Renal pelvis (tissue), 4 donors: ENCODE results near the gene TSPAN2. TPM values are rescaled to one million over a fixed set of nuclear protein-coding genes. Genes with fewer than 3 reads are reported as not detected.
A peak's percentile ranks its signal among the peaks of the same experiment; 100 is the strongest.

ENCODE experiments used
- DNase-seq: peaks from one replicate; pipeline ENCODE4 v3.0.0-alpha.2; 2013
- polyA plus RNA-seq, 3 donors: library from polyadenylated mRNA; unstranded; fragments of 120-200 nt; gene quantifications; one replicate each; pipeline ENCODE4 v1.2.1, GENCODE V29; 2013; ENCODE audit not compliant: insufficient read length in 3 of 3

The TSPAN2 gene
- polyA plus RNA-seq, 3 donors, result 33.9 to 45.1 (median 34.6) TPM

GRCh38 chr1:115077984-115078330, 11.3 kb downstream of the TSPAN2 start:
- DNase-seq, result no peak

DNA sequence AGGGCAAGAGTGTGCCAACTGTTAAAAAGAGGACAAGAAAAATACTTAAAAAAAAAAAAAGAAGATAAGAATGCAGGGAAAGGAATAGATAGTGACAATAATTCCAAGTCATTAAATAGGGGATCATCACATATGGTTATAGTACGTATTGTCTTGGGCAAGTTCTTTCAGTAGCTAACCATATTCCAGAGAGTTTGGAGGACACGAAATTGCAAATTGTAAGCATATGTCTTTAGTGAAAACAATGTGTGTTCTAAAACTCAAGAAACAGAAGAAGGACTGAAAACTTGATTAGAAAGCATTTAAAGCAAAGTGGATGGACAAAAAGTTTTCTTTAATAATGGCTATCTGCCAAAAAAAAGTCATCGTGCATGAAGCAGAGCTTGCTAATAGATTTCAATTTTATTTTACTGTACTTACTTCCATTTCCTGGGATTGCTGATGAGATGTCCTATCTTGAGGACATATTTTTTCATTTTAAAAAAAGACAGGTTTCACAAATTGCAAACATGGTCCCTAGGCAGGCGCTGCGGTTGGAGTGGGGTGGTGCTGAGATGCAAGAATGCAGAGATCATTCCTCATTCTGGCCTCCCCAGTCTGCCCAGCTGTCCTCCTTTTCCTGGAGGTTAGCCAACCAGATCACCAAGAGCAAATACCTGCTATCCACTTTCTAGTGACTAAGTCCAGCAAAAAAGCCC, 11.9 kb downstream of the TSPAN2 start:
- DNase-seq, result no peak

DNA sequence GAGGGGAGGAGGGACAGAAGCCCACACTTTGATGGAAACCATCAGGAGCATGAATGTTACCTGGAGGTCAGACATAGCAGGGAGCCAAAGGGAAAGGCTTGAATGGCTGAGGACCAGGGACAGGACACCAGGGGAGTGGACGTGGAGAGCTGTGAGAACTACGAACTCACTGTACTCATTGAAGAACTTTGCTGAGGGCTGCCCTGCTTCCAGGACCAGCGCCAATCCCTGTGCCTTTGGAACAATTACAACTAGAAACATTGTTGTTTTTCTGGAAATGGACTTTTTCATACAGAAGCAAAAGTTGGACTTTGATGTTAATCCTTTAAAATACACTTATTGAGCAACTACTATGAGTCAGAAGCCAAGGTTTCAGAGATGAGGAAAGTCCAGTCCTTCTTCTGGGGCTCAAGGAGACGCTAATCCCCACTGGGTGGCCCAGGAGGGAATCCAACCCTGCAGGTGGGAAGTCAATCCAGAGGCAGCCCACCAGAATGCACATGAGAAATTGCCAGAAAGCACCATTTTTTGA, 12.9 kb downstream of the TSPAN2 start:
- DNase-seq, result no peak

DNA sequence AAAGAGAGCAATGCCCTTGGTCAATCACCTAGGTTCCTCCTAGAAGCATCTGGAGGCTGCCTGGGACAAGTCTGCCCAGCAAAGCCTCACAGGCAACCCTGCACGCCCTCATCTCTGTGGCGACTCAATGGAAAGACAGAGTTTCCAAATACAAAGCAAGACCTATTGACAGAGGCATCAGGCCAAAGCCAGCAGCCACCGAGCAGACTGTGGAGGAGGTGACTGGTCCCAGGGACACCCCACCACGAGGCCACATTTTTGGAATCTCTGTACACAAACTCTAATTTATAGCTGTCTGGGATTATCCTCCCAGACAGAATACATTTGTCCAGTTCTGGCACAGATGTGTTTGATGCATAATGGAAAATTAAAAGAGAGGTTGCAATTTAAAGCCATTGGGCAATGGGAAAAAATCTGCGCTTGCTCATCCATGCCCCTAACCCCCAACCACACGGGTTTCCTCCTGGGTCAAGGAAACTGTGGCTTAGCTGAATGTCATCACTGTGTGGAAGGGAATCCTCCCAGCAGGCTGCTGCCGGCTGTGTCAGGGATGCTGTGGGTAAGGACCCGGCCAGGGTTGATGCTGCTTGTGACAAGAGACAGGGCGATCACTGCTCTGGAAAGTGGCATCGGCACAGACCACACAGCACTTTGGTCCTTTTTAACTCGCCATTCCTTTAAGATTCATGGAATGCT, 14.3 kb downstream of the TSPAN2 start:
- peak; percentile 49 for DNase-seq

DNA sequence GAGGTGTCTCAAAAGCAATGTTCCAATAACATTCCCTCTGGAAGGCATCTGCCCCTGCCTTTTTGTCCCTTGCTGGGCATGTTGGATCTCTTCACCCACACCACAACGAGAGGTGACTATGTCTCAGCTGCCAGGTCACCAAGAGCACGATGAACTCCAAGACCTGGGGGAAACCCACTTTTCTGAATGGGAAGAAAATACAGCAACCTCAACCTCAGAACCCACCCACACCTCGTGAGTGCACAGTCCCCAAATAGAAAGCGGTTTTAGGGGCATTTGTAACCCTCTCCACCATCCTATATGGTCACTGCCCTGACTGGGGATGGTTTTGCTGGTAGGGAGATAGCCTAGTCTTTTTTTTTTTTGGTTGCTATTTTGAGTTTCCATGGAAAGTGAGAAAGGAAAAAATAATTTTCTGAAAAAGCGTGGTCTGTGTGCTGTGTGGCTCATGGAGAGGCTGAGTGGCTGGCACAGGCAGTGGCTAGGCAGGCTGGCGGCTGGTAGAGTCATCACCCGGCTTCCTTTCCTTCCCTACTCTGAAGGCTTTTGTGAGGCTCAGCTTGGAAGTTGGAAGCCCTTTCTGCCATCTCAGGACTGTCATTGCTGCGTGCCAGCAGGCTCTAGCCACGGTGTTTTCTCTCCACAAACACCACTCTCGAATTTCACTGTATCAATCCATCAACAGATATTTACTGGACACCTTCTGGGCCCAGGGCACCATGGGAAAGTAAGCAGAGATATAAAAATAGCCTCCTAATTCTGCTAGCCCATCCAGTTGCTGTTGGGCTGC, 15.8 kb downstream of the TSPAN2 start:
- DNase-seq, result no peak

DNA sequence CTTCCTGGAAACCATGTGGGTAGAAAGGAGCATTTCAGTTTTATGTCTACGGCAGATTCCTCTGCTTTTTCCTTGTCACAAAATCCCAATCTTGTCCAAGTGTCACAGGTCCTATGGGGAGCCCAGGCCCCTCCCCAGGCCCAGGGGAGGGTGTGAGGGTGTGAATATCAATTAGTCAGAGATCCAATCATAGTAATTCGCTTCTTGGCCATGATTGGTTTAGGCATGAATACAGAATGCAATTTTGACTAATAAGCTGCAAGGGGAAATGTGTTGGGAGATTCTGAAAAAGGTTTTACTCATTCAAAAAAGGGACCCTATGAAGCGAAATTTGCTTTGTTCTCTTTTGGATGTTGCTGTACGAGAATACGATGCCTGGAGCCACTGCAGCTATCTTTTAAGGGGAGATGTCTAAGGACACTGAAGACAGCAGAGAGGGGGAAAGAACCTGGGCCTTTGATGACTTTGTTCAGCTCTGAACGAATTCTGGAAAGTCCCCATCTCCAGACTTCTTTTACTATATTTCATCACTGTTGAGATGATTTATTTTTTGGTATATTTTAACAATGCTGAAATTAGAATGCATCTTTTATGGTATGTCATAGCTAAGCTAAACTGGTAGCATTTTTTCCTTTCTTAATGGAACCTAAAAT, 18.2 kb downstream of the TSPAN2 start:
- DNase-seq, result no peak

GRCh38 chr1:115069659-115070308, 19.5 kb downstream of the TSPAN2 start:
- DNase-seq, result no peak

DNA sequence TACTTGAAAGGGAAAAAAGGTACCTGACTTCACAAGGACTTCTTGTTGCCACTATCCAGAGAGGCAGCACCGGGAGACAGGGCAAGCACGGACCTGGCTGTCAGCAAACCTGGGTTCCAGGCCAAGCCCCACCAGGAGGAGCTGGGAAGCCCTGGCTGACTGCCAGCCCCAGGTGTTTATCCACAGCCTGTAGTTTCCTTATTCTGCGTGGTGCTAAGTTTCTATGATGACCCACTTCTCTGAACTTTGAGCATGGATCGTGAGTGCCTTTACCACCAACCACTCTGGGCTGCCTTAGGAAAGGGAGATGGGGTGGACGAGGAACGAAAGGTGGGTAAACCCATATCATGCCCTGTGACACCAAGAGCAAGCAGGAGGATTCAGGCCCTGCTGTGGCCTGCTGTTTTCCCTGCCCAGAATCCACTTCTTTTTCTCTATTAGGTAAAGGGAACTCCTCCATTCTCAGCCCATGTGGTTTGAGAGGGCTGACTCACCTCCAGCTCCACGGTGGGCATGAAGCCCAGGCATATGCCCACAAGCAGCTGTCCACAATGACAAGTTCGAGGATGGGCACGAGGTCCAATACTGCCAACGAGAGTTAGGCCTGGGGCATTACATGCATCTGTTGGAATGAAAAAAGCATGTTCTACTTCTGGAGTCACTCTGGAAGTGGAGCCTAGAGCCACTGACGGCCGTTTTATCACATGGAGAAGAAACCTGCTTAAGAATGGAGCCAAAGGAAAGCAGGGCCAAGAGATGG, 20.3 kb downstream of the TSPAN2 start:
- DNase-seq, result no peak

DNA sequence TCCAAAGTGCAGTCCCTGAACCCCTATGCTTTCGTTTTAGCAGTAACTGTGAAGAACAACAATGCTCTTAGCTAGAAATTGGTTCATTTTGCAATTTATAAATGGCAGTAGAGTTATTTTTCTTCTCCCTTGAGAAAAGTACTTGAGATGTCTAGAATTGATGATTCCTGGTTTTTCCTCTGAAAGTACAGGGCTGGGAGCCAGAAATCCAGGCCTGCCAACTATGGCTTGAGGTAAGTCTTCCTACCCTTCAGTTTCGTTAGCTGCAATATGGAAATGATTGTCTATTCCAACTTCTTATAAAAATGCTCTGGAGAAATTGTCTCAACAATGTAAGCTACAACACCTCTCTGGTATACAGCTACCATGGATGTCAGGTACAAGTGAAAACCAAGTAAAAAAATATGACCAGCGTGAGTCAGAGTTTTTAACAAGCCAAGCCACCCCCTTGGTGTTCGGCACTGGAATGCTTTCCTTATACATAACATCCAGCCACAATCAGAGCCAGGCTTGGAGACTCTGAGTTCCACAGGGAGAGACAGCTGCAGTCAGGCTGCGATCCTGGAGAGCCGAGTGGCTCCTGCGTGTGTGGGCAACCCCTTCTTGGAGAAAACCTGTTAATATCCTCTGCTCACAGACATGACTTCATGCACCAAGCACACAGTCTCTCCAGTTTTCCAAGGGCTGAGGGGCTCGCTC, 22.0 kb downstream of the TSPAN2 start:
- no peak for DNase-seq

- DNase-seq, result no peak
Observed at GRCh38 chr1:115065021-115065420, 24.3 kb downstream of the TSPAN2 start.

- DNase-seq, result no peak
Observed at GRCh38 chr1:115064461-115064860, 24.8 kb downstream of the TSPAN2 start.

DNA sequence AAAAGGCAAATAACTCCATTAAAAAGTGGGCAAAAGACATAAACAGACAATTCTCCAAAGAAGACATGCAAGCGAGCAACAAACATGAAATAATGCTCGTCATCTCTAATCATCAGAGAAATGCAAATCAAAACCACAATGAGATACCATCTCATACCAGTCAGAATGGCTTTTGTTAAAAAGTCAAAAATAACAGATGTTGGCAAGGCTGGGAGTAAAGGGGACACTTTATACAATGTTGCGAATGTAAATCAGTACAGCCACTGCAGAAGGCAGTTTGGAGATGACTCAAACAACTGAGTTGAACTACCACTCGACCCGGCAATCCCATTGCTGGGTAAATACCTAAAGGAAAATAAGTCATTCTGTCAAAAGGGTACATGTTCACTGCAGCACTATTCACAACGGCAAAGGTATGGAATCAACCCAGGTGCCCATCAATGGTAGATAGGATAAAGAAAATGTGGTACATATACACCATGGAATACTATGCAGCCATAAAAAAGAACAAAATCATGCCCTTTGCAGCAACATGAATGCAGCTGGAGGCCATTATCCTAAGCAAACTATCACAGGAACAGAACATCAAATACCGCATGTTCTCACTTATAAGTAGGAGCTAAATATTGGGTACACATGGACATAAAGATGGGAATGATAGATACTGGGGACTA, 25.9 kb downstream of the TSPAN2 start:
- no peak for DNase-seq

GRCh38 chr1:115062542-115063004, 26.7 kb downstream of the TSPAN2 start:
- DNase-seq, result no peak

GRCh38 chr1:115060501-115060900, 28.8 kb downstream of the TSPAN2 start:
- DNase-seq, result no peak

DNA sequence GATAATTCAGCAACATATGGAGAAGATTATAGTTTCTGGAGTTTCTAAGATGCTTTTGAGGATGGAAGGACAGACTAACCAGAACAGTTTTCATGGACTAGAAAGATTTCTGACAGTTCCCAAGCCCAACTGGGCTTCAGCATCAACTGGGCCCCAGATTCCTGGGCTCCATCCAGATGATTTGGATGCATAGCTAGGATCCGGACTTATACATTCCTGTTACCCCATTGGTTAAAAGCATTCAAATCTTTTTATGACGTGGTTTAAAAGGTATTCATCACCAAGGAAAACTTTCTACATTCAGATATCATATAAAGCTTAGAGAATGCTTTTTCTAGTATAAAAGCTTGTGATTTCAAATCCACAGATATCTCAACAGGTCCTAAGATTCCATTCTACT, 30.0 kb downstream of the TSPAN2 start:
- no peak for DNase-seq

GRCh38 chr1:115057661-115058254, 31.5 kb downstream of the TSPAN2 start:
- no peak for DNase-seq

DNA sequence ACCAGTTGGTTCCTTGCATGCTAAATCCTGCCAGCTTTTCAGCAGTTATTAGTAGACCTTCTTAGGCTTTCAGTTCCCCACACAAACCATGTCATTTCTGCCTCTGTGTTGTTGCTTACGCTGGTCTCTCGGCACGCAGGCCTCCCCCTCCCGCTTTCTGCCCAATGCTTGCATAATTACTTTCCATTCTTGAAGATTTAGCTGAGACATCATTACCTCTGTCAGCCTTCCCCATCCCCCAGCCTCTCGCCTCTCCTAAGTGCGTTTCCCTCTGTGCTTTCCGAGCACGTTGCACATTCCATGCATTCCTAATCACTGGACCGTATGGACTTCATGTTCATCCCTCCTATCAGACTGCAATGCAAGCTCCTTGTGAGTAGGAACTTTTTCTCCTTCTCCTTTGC, 32.9 kb downstream of the TSPAN2 start:
- peak; percentile 90 for DNase-seq

- DNase-seq, result peak; percentile 51
Observed at GRCh38 chr1:115052454-115053083, 36.7 kb downstream of the TSPAN2 start.

GRCh38 chr1:115051850-115052249, 37.5 kb downstream of the TSPAN2 start:
- DNase-seq, result no peak
